Measurements from ENCODE around the gene NOS2.
"Not testable (repeated sequence)": the region's sequence is repeated elsewhere in the genome, so short reads cannot be mapped to it uniquely, and the experiment has no call there.

The NOS2 gene

GRCh38 chr17:27783440-27784350, 16.6 kb downstream of the NOS2 start:
- DNase-seq, result no peak

- DNase-seq, result no peak
Observed at GRCh38 chr17:27782791-27783206, 17.5 kb downstream of the NOS2 start.

- no peak for DNase-seq
Observed at GRCh38 chr17:27780828-27781404, 19.4 kb downstream of the NOS2 start.

- no peak for DNase-seq
Observed at GRCh38 chr17:27780092-27780827, 20.1 kb downstream of the NOS2 start.

- DNase-seq, result peak; percentile 21
Observed at GRCh38 chr17:27778183-27778582, 22.1 kb downstream of the NOS2 start.

- DNase-seq, result no peak
Observed at GRCh38 chr17:27776882-27777624, 23.3 kb downstream of the NOS2 start.

- DNase-seq, result no peak
Observed at GRCh38 chr17:27771586-27771985, 28.7 kb downstream of the NOS2 start.

- DNase-seq, result no peak
Observed at GRCh38 chr17:27770877-27771276, 29.5 kb downstream of the NOS2 start.

- no peak for DNase-seq
Observed at GRCh38 chr17:27768858-27769410, 31.4 kb downstream of the NOS2 start.

GRCh38 chr17:27766438-27766837, 33.9 kb downstream of the NOS2 start:
- DNase-seq, result no peak

GRCh38 chr17:27765353-27765752, 35.0 kb downstream of the NOS2 start:
- DNase-seq, result no peak

GRCh38 chr17:27764589-27764988, 35.7 kb downstream of the NOS2 start:
- DNase-seq, result no peak

GRCh38 chr17:27762527-27763305, 37.6 kb downstream of the NOS2 start:
- peak; percentile 19 for DNase-seq

GRCh38 chr17:27760931-27761330, 39.4 kb downstream of the NOS2 start:
- DNase-seq, result not testable (repeated sequence)

- peak; percentile 74 for DNase-seq
Observed at GRCh38 chr17:27760069-27760885, 40.1 kb downstream of the NOS2 start.

- no peak for DNase-seq
Observed at GRCh38 chr17:27759528-27759927, 40.8 kb downstream of the NOS2 start.

GRCh38 chr17:27756467-27757371, 43.6 kb downstream of the NOS2 start:
- DNase-seq, result peak; percentile 66

GRCh38 chr17:27755706-27756466, 44.4 kb downstream of the NOS2 start:
- no peak for DNase-seq

- no peak for DNase-seq
Observed at GRCh38 chr17:27754549-27754948, 45.8 kb downstream of the NOS2 start.
